IMR-90 (cell line): ENCODE measurements around the gene AKAP1. TPM values are rescaled to one million over a fixed set of nuclear protein-coding genes. Genes with fewer than 3 reads are reported as not detected.

Experiments used
- ATAC-seq: fragments of 200-7000 bp; cut with Tn5 transposase; 2 replicates; pipeline ENCODE4 v1.9.1; 2020; ENCODE audit warnings: low read depth, mild to moderate bottlenecking, moderate library complexity
- BruUV-seq: library from RNA; stranded (reverse); fragments of 400-500 nt; replicated peaks from 2 replicates; lab custom pipeline; 2021; lab: Mats Ljungman, UMichigan
- CTCF ChIA-PET: fragments of 300-600 bp; formaldehyde crosslinking; extraction: SDS; loops from one replicate; lab custom pipeline; 2021; ENCODE audit warnings: antibody characterized with exemption; lab: Yijun Ruan, JAX
- POLR2A ChIA-PET: fragments of 300-600 bp; sonication (Branson Sonifier 250); formaldehyde crosslinking; loops from one replicate; lab custom pipeline; 2022; ENCODE audit warnings: antibody characterized with exemption; ENCODE audit not compliant: unreplicated experiment; lab: Charles Lee
- DNase-seq: peaks from one replicate; pipeline ENCODE4 v3.0.0; 2013
- H2AFZ ChIP-seq: replicated peaks from 2 replicates; pipeline ENCODE3; 2013; ENCODE audit warnings: low read length, mild to moderate bottlenecking; ENCODE audit not compliant: poor library complexity
- H2AK5ac ChIP-seq: 2 replicates; pipeline ENCODE4 v1.6.1; 2013; ENCODE audit warnings: low read depth, low read length, inconsistent platforms
- H2AK9ac ChIP-seq: replicated peaks from 2 replicates; pipeline ENCODE3; 2013; ENCODE audit warnings: mild to moderate bottlenecking, low read depth, low read length, moderate library complexity; ENCODE audit not compliant: poor library complexity
- H2BK120ac ChIP-seq: 2 replicates; pipeline ENCODE4 v1.6.1; 2013; ENCODE audit warnings: low read depth, low read length, inconsistent platforms
- H2BK15ac ChIP-seq: 3 replicates; pipeline ENCODE4 v1.6.1; 2013; ENCODE audit warnings: low read depth, low read length, inconsistent platforms
- H2BK20ac ChIP-seq: 2 replicates; pipeline ENCODE4 v1.6.1; 2013; ENCODE audit warnings: low read depth, mild to moderate bottlenecking, inconsistent platforms, low read length, moderate library complexity
- H2BK5ac ChIP-seq: 2 replicates; pipeline ENCODE4 v1.6.1; 2013; ENCODE audit warnings: mild to moderate bottlenecking, low read depth, low read length, inconsistent platforms; ENCODE audit not compliant: poor library complexity, severe bottlenecking
- H3K14ac ChIP-seq: replicated peaks from 2 replicates; pipeline ENCODE4 v1.6.1; 2013; ENCODE audit warnings: low read depth, low read length, inconsistent platforms
- H3K18ac ChIP-seq: 2 replicates; pipeline ENCODE4 v1.6.1; 2013; ENCODE audit warnings: low read depth, low read length, control low read depth
- H3K23ac ChIP-seq: 2 replicates; pipeline ENCODE4 v1.6.1; 2013; ENCODE audit warnings: low read depth, low read length, inconsistent platforms
- H3K27ac ChIP-seq: 2 replicates; pipeline ENCODE4 v1.5.1; 2013; ENCODE audit warnings: mild to moderate bottlenecking, control low read depth, low read length; ENCODE audit not compliant: insufficient read depth
- H3K27me3 ChIP-seq: 2 replicates; pipeline ENCODE4 v1.6.1; 2013; ENCODE audit warnings: low read length; ENCODE audit not compliant: control insufficient read depth, insufficient read depth
- H3K36me3 ChIP-seq: 2 replicates; pipeline ENCODE4 v1.6.1; 2013; ENCODE audit warnings: low read length, mixed read lengths; ENCODE audit not compliant: control insufficient read depth, insufficient read depth
- H3K4ac ChIP-seq: 2 replicates; pipeline ENCODE4 v1.6.1; 2013; ENCODE audit warnings: low read depth, low read length, inconsistent platforms
- H3K4me1 ChIP-seq: 2 replicates; pipeline ENCODE4 v1.6.1; 2013; ENCODE audit warnings: low read length, mixed read lengths; ENCODE audit not compliant: control insufficient read depth, insufficient read depth
- H3K4me2 ChIP-seq: 2 replicates; pipeline ENCODE4 v1.6.1; 2013; ENCODE audit warnings: low read depth, mild to moderate bottlenecking, control low read depth, low read length, moderate library complexity
- H3K4me3 ChIP-seq: 2 replicates; pipeline ENCODE4 v1.5.1; 2013; ENCODE audit warnings: low read depth, mild to moderate bottlenecking, control low read depth, low read length, moderate library complexity; ENCODE audit not compliant: insufficient read depth
- H3K56ac ChIP-seq: 2 replicates; pipeline ENCODE4 v1.6.1; 2013; ENCODE audit warnings: low read length, inconsistent platforms; ENCODE audit not compliant: insufficient read depth; ENCODE audit errors: extremely low read depth
- H3K79me1 ChIP-seq, 2 experiments: 2 replicates each; pipeline ENCODE4 v1.6.1; 2013; ENCODE audit warnings: low read length in 2 of 2, inconsistent platforms in 1 of 2, low read depth in 1 of 2
- H3K9ac ChIP-seq: 2 replicates; pipeline ENCODE4 v1.6.1; 2013; ENCODE audit warnings: low read depth, low read length, control low read depth
- H3K9me1 ChIP-seq: 2 replicates; pipeline ENCODE4 v1.6.1; 2013; ENCODE audit warnings: low read length, inconsistent platforms; ENCODE audit not compliant: insufficient read depth
- H3K9me3 ChIP-seq: 2 replicates; pipeline ENCODE4 v1.6.1; 2013; ENCODE audit warnings: low read length; ENCODE audit not compliant: control insufficient read depth, insufficient read depth
- H4K20me1 ChIP-seq: 2 replicates; pipeline ENCODE4 v1.6.1; 2013; ENCODE audit warnings: low read length, inconsistent platforms; ENCODE audit not compliant: insufficient read depth
- H4K5ac ChIP-seq: 2 replicates; pipeline ENCODE4 v1.6.1; 2013; ENCODE audit warnings: mild to moderate bottlenecking, low read depth, low read length, control low read depth
- H4K8ac ChIP-seq, 2 experiments: 2 replicates each; pipeline ENCODE4 v1.6.1; 2013; ENCODE audit warnings: low read depth in 2 of 2, low read length in 2 of 2, control low read depth in 1 of 2, inconsistent platforms in 1 of 2
- H4K91ac ChIP-seq: 2 replicates; pipeline ENCODE4 v1.6.1; 2013; ENCODE audit warnings: low read depth, low read length, inconsistent platforms; ENCODE audit not compliant: insufficient read depth
- BHLHE40 ChIP-seq: fragments of 150-350 bp; IDR thresholded peaks from 2 replicates; pipeline ENCODE4 v1.6.1; 2016; ENCODE audit warnings: mild to moderate bottlenecking, low read depth, low read length
- CEBPB ChIP-seq: IDR thresholded peaks from 2 replicates; pipeline ENCODE4 v1.6.1; 2012; ENCODE audit warnings: low read depth, low read length, improper control_type of control experiment
- CHD1 ChIP-seq: IDR thresholded peaks from 2 replicates; pipeline ENCODE4 v1.6.1; 2012; ENCODE audit warnings: low read depth, low read length, improper control_type of control experiment
- CTCF ChIP-seq: conservative IDR thresholded peaks from 2 replicates; pipeline ENCODE4 v1.5.1; 2012; ENCODE audit warnings: mild to moderate bottlenecking, low read depth, low read length, improper control_type of control experiment
- FOS ChIP-seq: fragments of 150-350 bp; IDR thresholded peaks from 2 replicates; pipeline ENCODE4 v1.6.1; 2016; ENCODE audit warnings: low read depth, low read length
- MAFK ChIP-seq: IDR thresholded peaks from 2 replicates; pipeline ENCODE4 v1.6.1; 2012; ENCODE audit warnings: low read depth, low read length, improper control_type of control experiment
- MAZ ChIP-seq: IDR thresholded peaks from 2 replicates; pipeline ENCODE4 v1.6.1; 2012; ENCODE audit warnings: low read depth, mild to moderate bottlenecking, low read length, improper control_type of control experiment, moderate library complexity, borderline replicate concordance
- MXI1 ChIP-seq: IDR thresholded peaks from 2 replicates; pipeline ENCODE4 v1.6.1; 2012; ENCODE audit warnings: low read depth, mild to moderate bottlenecking, low read length, moderate library complexity, borderline replicate concordance
- NFE2L2 ChIP-seq: fragments of 150-350 bp; IDR thresholded peaks from 2 replicates; pipeline ENCODE4 v1.6.1; 2016; ENCODE audit warnings: low read depth, mild to moderate bottlenecking, low read length
- POLR2A ChIP-seq: IDR thresholded peaks from 2 replicates; pipeline ENCODE4 v1.6.1; 2012; ENCODE audit warnings: mild to moderate bottlenecking, low read depth, low read length
- RAD21 ChIP-seq: IDR thresholded peaks from 2 replicates; pipeline ENCODE4 v1.6.1; 2012; ENCODE audit warnings: low read length, improper control_type of control experiment
- RCOR1 ChIP-seq: IDR thresholded peaks from 2 replicates; pipeline ENCODE4 v1.6.1; 2012; ENCODE audit warnings: mild to moderate bottlenecking, low read length, improper control_type of control experiment; ENCODE audit not compliant: insufficient replicate concordance
- RFX5 ChIP-seq: IDR thresholded peaks from 2 replicates; pipeline ENCODE4 v1.8.0; 2012; ENCODE audit warnings: low read depth, mild to moderate bottlenecking, low read length, moderate library complexity
- SMC3 ChIP-seq: fragments of 150-350 bp; IDR thresholded peaks from 2 replicates; pipeline ENCODE4 v1.6.1; 2016; ENCODE audit warnings: low read depth, mild to moderate bottlenecking, antibody characterized with exemption, low read length, moderate library complexity
- USF2 ChIP-seq: fragments of 150-350 bp; IDR thresholded peaks from 2 replicates; pipeline ENCODE4 v1.6.1; 2017; ENCODE audit warnings: mild to moderate bottlenecking, antibody characterized with exemption, low read length, low read depth
- WGBS, 2 experiments: methylation state at CpG; one replicate each; pipeline versions ENCODE4 v1.1.5 to v1.1.7; 2013; ENCODE audit warnings: missing lambda C conversion rate in 2 of 2; ENCODE audit not compliant: insufficient read length in 1 of 2; ENCODE audit errors: extremely low coverage in 2 of 2; 5-methylcytosine and 5-hydroxymethylcytosine counted together
- dilution Hi-C: fragments of 300-500 bp; cut with HindIII; formaldehyde crosslinking; loops from one replicate; pipeline ENCODE4 v1.14.3; 2018; ENCODE audit warnings: low sequenced_read_pairs; ENCODE audit not compliant: unreplicated experiment
- in situ Hi-C: fragments of 300-500 bp; cut with MboI; formaldehyde crosslinking; loops from 3 replicates; pipeline ENCODE4 v1.14.3; 2019; ENCODE audit warnings: low sequenced_read_pairs, inconsistent platforms, mixed read lengths
- intact Hi-C: fragments of 100-400 bp; cut with micrococcal nuclease; formaldehyde crosslinking; loops from 2 replicates; pipeline ENCODE4 v1.10.0; 2022
- polyA plus RNA-seq, 3 experiments: library from polyadenylated mRNA; depleted of rRNA; stranded (reverse); fragments of >200 nt; gene quantifications; 2 replicates each; pipeline ENCODE4 v1.2.3, GENCODE V29; 2012; ENCODE audit warnings: low replicate concordance in 1 of 3
- total RNA-seq: library from RNA; depleted of rRNA; stranded (reverse); fragments of >200 nt; gene quantifications from 2 replicates; pipeline ENCODE4 v1.2.3, GENCODE V29; 2012
- TF ChIP-seq, protein P1 (sequence below): fragments of 150-350 bp; IDR thresholded peaks from 2 replicates; pipeline ENCODE4 v1.6.1; 2016; ENCODE audit warnings: low read depth, mild to moderate bottlenecking, low read length, moderate library complexity, borderline replicate concordance

AKAP1 gene
- total and polyA plus RNA-seq, 2 of the 4 experiments (the other 2 are of a cell fraction) = 10.2 to 17.4 TPM

GRCh38 chr17:57088298-57088697 lies 3.3 kb downstream of the AKAP1 start:
- H3K18ac ChIP-seq = no peak overlapping the region
- H3K4ac ChIP-seq = no peak overlapping the region
- H3K23ac ChIP-seq = no peak overlapping the region
- H3K56ac ChIP-seq = no peak overlapping the region
- H4K8ac ChIP-seq = no peak overlapping the region
- peaks cover 1% of the 10 kb centered on the region; the same call in 1 of the 2 replicates for H3K4me1 ChIP-seq
- no peak overlapping the region for H2AK5ac ChIP-seq
- H4K20me1 ChIP-seq = peaks cover 4% of the 10 kb centered on the region
- dilution Hi-C loops = no loop called here
- intact Hi-C loops = no loop called here
- ChIA-PET POLR2A (no interaction called here), CTCF (no interaction called here)
- H4K5ac ChIP-seq = no peak overlapping the region
- H3K27me3 ChIP-seq = no peaks in the 10 kb centered on the region
- no peak overlapping the region for H4K91ac ChIP-seq
- TF ChIP-seq FOS (no peak), RCOR1 (no peak), CHD1 (no peak), USF2 (no peak), MXI1 (no peak), BHLHE40 (no peak), NFE2L2 (no peak), CTCF (no peak), MAFK (no peak), SMC3 (no peak), RFX5 (no peak), MAZ (no peak), RAD21 (no peak), CEBPB (no peak), POLR2A (no peak)
- TF ChIP-seq, protein P1, sequence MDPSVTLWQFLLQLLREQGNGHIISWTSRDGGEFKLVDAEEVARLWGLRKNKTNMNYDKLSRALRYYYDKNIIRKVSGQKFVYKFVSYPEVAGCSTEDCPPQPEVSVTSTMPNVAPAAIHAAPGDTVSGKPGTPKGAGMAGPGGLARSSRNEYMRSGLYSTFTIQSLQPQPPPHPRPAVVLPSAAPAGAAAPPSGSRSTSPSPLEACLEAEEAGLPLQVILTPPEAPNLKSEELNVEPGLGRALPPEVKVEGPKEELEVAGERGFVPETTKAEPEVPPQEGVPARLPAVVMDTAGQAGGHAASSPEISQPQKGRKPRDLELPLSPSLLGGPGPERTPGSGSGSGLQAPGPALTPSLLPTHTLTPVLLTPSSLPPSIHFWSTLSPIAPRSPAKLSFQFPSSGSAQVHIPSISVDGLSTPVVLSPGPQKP = no peak
- no peak overlapping the region for H2BK15ac ChIP-seq
- no peak overlapping the region for H2BK20ac ChIP-seq
- peaks cover 15 to 27% of the 10 kb centered on the region in 2 experiments; a peak in 3 of 4 replicates for H3K79me1 ChIP-seq
- H3K4me3 ChIP-seq = no peak overlapping the region
- in situ Hi-C loops = no loop called here
- no peak overlapping the region for H2AFZ ChIP-seq
- WGBS, 2 experiments = no CpG with 5 or more reads among the region's 1 CpG
- ATAC-seq (no peak), DNase-seq (no peak)
- no peak overlapping the region for H3K4me2 ChIP-seq
- H3K36me3 ChIP-seq = no peaks in the 10 kb centered on the region
- no peaks in the 10 kb centered on the region for H3K9me3 ChIP-seq
- H2BK120ac ChIP-seq = no peak overlapping the region
- H2BK5ac ChIP-seq = no peak overlapping the region
- H3K9me1 ChIP-seq = no peaks in the 10 kb centered on the region
- H3K14ac ChIP-seq = no peak overlapping the region
- no peak overlapping the region for H3K9ac ChIP-seq
- no TSS peak for BruUV-seq
- H3K27ac ChIP-seq = no peak overlapping the region
- H2AK9ac ChIP-seq = no peak overlapping the region
